Caco-2 (cell line): Measurements from ENCODE around the gene KLHL22. TPM values are rescaled to one million over a fixed set of nuclear protein-coding genes. Genes with fewer than 3 reads are reported as not detected.
"Not testable (repeated sequence)": the region's sequence is repeated elsewhere in the genome, so short reads cannot be mapped to it uniquely, and the experiment has no call there.

Source experiments
- BruUV-seq: library from RNA; stranded (reverse); fragments of 400-500 nt; replicated peaks from 2 replicates; lab custom pipeline; 2021; lab: Mats Ljungman, UMichigan
- CTCF ChIA-PET: fragments of 300-600 bp; sonication (Branson Sonifier 250); formaldehyde crosslinking; loops from one replicate; lab custom pipeline; 2022; ENCODE audit warnings: antibody characterized with exemption; lab: Charles Lee
- POLR2A ChIA-PET: fragments of 300-600 bp; sonication (Branson Sonifier 250); formaldehyde crosslinking; loops from one replicate; lab custom pipeline; 2022; ENCODE audit warnings: antibody characterized with exemption; lab: Charles Lee
- DNase-seq, 2 experiments: peaks; one replicate each; pipeline versions ENCODE4 v3.0.0 to v3.0.0-alpha.2; 2020 to 2022
- H3K27me3 ChIP-seq: replicated peaks from 2 replicates; pipeline ENCODE4 v1.6.0; 2011; ENCODE audit warnings: low read length; ENCODE audit not compliant: control insufficient read depth, insufficient read depth
- H3K36me3 ChIP-seq: 2 replicates; pipeline ENCODE4 v1.5.1; 2011; ENCODE audit warnings: low read length; ENCODE audit not compliant: control insufficient read depth, insufficient read depth
- H3K4me1 ChIP-seq: fragments of 250-450 bp; sonication (Bioruptor Pico); 2 replicates; pipeline ENCODE4 v1.5.1; 2020; ENCODE audit warnings: mild to moderate bottlenecking
- H3K4me3 ChIP-seq: 2 replicates; pipeline ENCODE4 v1.5.1; 2011; ENCODE audit warnings: low read depth, mild to moderate bottlenecking, control low read depth, low read length
- H3K9me3 ChIP-seq: fragments of 250-450 bp; sonication (Bioruptor Pico); 2 replicates; pipeline ENCODE4 v1.5.1; 2020; ENCODE audit warnings: mild to moderate bottlenecking, moderate library complexity
- H3K27ac Mint-ChIP-seq: one replicate; pipeline ENCODE4 v1.8.0; 2022; ENCODE audit warnings: mixed read lengths; ENCODE audit not compliant: unreplicated experiment
- H3K27me3 Mint-ChIP-seq: one replicate; pipeline ENCODE4 v1.8.0; 2022; ENCODE audit warnings: mixed read lengths; ENCODE audit not compliant: insufficient read depth, unreplicated experiment
- H3K36me3 Mint-ChIP-seq: one replicate; pipeline ENCODE4 v1.8.0; 2022; ENCODE audit warnings: mild to moderate bottlenecking, mixed read lengths; ENCODE audit not compliant: insufficient read depth, unreplicated experiment
- H3K4me1 Mint-ChIP-seq: one replicate; pipeline ENCODE4 v1.8.0; 2022; ENCODE audit warnings: low read depth, mixed read lengths; ENCODE audit not compliant: unreplicated experiment
- H3K4me3 Mint-ChIP-seq: one replicate; pipeline ENCODE4 v1.8.0; 2022; ENCODE audit warnings: mild to moderate bottlenecking, moderate library complexity, mixed read lengths; ENCODE audit not compliant: unreplicated experiment
- H3K9me3 Mint-ChIP-seq: one replicate; pipeline ENCODE4 v1.8.0; 2022; ENCODE audit warnings: mixed read lengths; ENCODE audit not compliant: unreplicated experiment
- CTCF ChIP-seq, 2 experiments: fragments of 200-600 bp in 1 of 2; IDR thresholded peaks; 1 replicate in 1 of 2; 2 replicates in 1 of 2; pipeline versions ENCODE4 v1.5.1 to v1.8.0; 2011 to 2022; ENCODE audit warnings: antibody characterized with exemption in 1 of 2, control low read depth in 1 of 2, inconsistent platforms in 1 of 2, low read depth in 1 of 2, low read length in 1 of 2, mild to moderate bottlenecking in 1 of 2, moderate library complexity in 1 of 2; ENCODE audit not compliant: insufficient read depth in 1 of 2, severe bottlenecking in 1 of 2, unreplicated experiment in 1 of 2
- intact Hi-C: fragments of 100-400 bp; cut with micrococcal nuclease; formaldehyde crosslinking; loops from one replicate; pipeline ENCODE4 v1.10.0; 2022; ENCODE audit not compliant: unreplicated experiment
- total RNA-seq: library from RNA; stranded (reverse); gene quantifications from 2 replicates; pipeline ENCODE4 v1.2.3, GENCODE V29; 2022

Gene KLHL22
- total RNA-seq, 1 experiment from 2014 or later = 24.4 TPM

- Mint-ChIP-seq H3K27ac (no peak overlapping the region), H3K4me1 (peaks cover 11% of the 10 kb centered on the region), H3K4me3 (no peak overlapping the region), H3K36me3 (peaks cover 71% of the 10 kb centered on the region), H3K9me3 (no peaks in the 10 kb centered on the region), H3K27me3 (no peaks in the 10 kb centered on the region)
- ChIA-PET CTCF (no interaction called here), POLR2A (no interaction called here)
- no peak for DNase-seq
- H3K9me3 ChIP-seq = no peaks in the 10 kb centered on the region
- H3K27me3 ChIP-seq = no peaks in the 10 kb centered on the region
- no TSS peak for BruUV-seq
- H3K4me1 ChIP-seq = peaks cover 4% of the 10 kb centered on the region; the same call in 1 of the 2 replicates
- intact Hi-C loops = no loop called here
- H3K4me3 ChIP-seq = no peak overlapping the region
- no peak for TF ChIP-seq CTCF (IDR thresholded peaks at IDR 0.05; ENCODE audit: insufficient read depth in 1 of 2, low read depth in 1 of 2, low read length in 1 of 2, severe bottlenecking in 1 of 2, unreplicated experiment in 1 of 2)
- no peaks in the 10 kb centered on the region for H3K36me3 ChIP-seq
Measured at GRCh38 chr22:20542055-20542454, 46.5 kb upstream of the KLHL22 start.

- BruUV-seq, H3K9me3 ChIP-seq, H3K27ac Mint-ChIP-seq, H3K4me3 ChIP-seq, H3K4me3 Mint-ChIP-seq, H3K9me3 Mint-ChIP-seq, CTCF ChIA-PET, H3K4me1 ChIP-seq, DNase-seq, H3K27me3 Mint-ChIP-seq, H3K4me1 Mint-ChIP-seq, POLR2A ChIA-PET, intact Hi-C loops, H3K27me3 ChIP-seq, H3K36me3 ChIP-seq: not testable (repeated sequence)
- H3K36me3 Mint-ChIP-seq = peaks cover 57% of the 10 kb centered on the region
Measured at GRCh38 chr22:20538875-20539274, 43.3 kb upstream of the KLHL22 start.

- ChIA-PET CTCF (no interaction called here), POLR2A (no interaction called here)
- H3K9me3 Mint-ChIP-seq = no peaks in the 10 kb centered on the region
- no peak for DNase-seq
- Histone ChIP-seq H3K9me3 (no peaks in the 10 kb centered on the region), H3K27me3 (no peaks in the 10 kb centered on the region), H3K4me1 (no peaks in the 10 kb centered on the region), H3K4me3 (no peak overlapping the region), H3K36me3 (no peaks in the 10 kb centered on the region)
- no peaks in the 10 kb centered on the region for H3K4me1 Mint-ChIP-seq
- no peak for TF ChIP-seq CTCF (IDR thresholded peaks at IDR 0.05; ENCODE audit: insufficient read depth in 1 of 2, low read depth in 1 of 2, low read length in 1 of 2, severe bottlenecking in 1 of 2, unreplicated experiment in 1 of 2)
- H3K36me3 Mint-ChIP-seq = peaks cover 54% of the 10 kb centered on the region
- no peaks in the 10 kb centered on the region for H3K27me3 Mint-ChIP-seq
- no peak overlapping the region for H3K4me3 Mint-ChIP-seq
- H3K27ac Mint-ChIP-seq = no peak overlapping the region
- intact Hi-C loops = no loop called here
- BruUV-seq = no TSS peak
Measured at GRCh38 chr22:20537983-20538382, 42.4 kb upstream of the KLHL22 start.

- Histone ChIP-seq H3K36me3 (no peaks in the 10 kb centered on the region), H3K4me3 (no peak overlapping the region), H3K27me3 (no peaks in the 10 kb centered on the region), H3K9me3 (no peaks in the 10 kb centered on the region), H3K4me1 (no peaks in the 10 kb centered on the region)
- peaks cover 54% of the 10 kb centered on the region for H3K36me3 Mint-ChIP-seq
- no peak for DNase-seq
- ChIA-PET POLR2A (no interaction called here), CTCF (interaction anchor here (0.6 kb wide), 1 partner anchor 31 kb away, joined by 3 read pairs; no protein-coding TSS in a partner anchor)
- no peaks in the 10 kb centered on the region for H3K4me1 Mint-ChIP-seq
- intact Hi-C loops = no loop called here
- H3K27me3 Mint-ChIP-seq = no peaks in the 10 kb centered on the region
- TF ChIP-seq CTCF (IDR thresholded peaks at IDR 0.05; ENCODE audit: insufficient read depth in 1 of 2, low read depth in 1 of 2, low read length in 1 of 2, severe bottlenecking in 1 of 2, unreplicated experiment in 1 of 2) = no peak
- H3K27ac Mint-ChIP-seq = no peak overlapping the region
- BruUV-seq = no TSS peak
- H3K4me3 Mint-ChIP-seq = no peak overlapping the region
- H3K9me3 Mint-ChIP-seq = no peaks in the 10 kb centered on the region
Measured at GRCh38 chr22:20537325-20537756, 41.7 kb upstream of the KLHL22 start.
